GM12874 (cell line): ENCODE data around the gene WWTR1.

Experiments used
- CTCF ChIP-seq: IDR thresholded peaks from 2 replicates; pipeline ENCODE4 v1.5.1; 2011; ENCODE audit warnings: low read depth, mild to moderate bottlenecking, control low read depth, low read length, moderate library complexity; ENCODE audit not compliant: insufficient read depth

WWTR1 gene

DNA sequence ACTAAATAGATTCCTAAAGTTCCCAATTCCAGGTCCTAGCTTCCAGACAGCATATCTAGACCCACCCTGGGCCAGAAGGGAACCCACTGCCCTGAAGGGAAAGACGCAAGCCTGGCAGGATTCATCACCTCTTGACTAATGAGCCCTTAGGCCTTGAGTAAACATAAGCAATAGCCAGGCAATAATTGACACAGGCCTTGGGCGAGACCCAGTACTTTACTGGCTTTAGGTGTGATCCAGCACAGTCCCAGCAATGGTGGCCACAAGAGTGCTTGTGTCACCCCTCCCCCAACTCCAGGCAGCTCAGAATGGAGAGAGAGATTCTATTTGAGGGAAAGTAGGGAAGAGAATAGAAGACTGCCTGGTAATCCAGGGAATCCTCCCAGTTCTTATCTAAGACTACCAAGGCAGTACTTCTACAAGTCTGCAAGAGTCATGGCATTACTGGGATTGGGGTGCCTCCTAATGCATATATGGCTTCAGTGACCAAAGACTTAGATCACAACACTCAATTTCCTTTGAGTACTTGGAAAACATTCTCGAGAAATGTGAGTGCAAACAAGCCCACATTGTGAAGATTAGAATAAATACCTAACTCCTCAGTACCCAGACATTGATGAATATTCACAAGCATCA, 30.4 kb upstream of the WWTR1 start:
- no peak for TF ChIP-seq CTCF

DNA sequence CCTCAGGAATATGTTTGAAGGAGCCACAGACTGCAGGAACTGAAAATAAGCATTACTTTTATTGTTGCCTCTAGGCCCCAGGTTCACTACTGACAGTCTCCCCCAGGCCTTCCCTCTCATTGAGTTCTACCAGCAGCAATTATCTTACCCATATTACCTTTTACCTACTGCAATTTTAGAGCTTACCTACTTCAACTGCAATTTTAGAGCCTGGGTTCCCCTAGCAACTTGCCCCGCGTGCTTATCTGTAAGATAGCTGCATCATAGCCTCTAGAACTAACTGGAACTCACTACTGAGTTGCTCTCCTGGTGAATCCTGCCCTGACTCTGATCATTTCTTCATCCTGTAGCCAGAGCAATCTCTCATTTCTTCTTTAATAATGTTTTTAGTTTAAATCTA, 29.2 kb upstream of the WWTR1 start:
- TF ChIP-seq CTCF = no peak

- TF ChIP-seq CTCF = no peak
These were observed 20.6 kb upstream of the WWTR1 start for GRCh38 chr3:149678351-149678950.

- no peak for TF ChIP-seq CTCF
These were observed 15.6 kb upstream of the WWTR1 start for GRCh38 chr3:149673393-149673792.

GRCh38 chr3:149670742-149671492, 13.1 kb upstream of the WWTR1 start:
- TF ChIP-seq CTCF = no peak

DNA sequence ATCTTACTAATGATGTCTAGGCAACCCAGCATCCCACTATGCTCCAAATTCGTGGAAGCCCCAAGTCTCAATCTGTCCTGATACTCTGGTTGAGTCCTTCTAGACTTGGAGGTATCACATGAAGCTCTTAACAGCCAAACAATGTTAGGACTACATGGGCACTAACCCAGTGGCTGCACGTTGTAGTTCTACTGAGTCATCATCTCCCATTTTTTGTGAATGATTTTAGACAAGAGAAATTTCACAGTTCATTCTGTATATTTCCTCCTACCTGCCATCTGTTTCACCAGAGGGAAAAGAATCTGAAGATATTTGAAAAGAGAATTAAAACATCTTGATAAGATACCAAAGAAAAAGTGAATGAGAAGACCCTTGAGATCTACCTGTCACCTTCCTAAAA, 9.8 kb upstream of the WWTR1 start:
- no peak for TF ChIP-seq CTCF

DNA sequence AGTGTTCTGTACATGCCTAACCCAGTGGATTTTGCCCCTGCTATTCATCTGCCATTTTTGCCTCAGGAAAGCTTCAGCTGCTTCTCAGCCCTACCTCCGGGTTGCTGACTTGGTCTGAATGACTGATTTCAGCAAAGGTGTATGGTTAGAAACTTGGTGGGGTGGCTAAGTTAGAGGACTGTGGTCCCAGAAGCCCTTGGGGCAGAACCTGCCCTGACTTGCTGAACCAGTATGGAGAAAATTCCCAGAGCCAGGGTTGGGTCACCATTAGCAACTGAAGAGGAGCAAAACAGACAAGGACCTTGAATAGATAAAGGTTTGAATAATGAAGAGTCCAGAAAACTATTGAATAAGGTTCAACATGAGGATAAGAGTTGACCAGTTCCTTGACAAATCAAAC, 6.1 kb upstream of the WWTR1 start:
- no peak for TF ChIP-seq CTCF
